H1 (cell line): ENCODE data around the gene ZFAND6. TPM values are rescaled to one million over a fixed set of nuclear protein-coding genes. Genes with fewer than 3 reads are reported as not detected.

ENCODE experiments used
- CTCF ChIA-PET: fragments of 300-600 bp; sonication (Branson Sonifier 250); formaldehyde crosslinking; loops from one replicate; lab custom pipeline; 2021; ENCODE audit not compliant: partially characterized antibody; lab: Charles Lee
- POLR2A ChIA-PET: fragments of 300-600 bp; sonication (Branson Sonifier 250); formaldehyde crosslinking; loops from one replicate; lab custom pipeline; 2021; ENCODE audit warnings: inconsistent platforms; ENCODE audit not compliant: partially characterized antibody; lab: Charles Lee
- DNase-seq, 2 experiments: peaks; one replicate each; pipeline versions ENCODE4 v3.0.0 to v3.0.0-alpha.2; 2010 to 2022; ENCODE audit warnings: low spot score in 2 of 2, low read depth in 1 of 2, mixed read lengths in 1 of 2
- FAIRE-seq: peaks from 2 replicates; lab custom pipeline; 2011; peaks lifted over from hg19 to GRCh38; lab: Jason Lieb, UNC
- H2AFZ ChIP-seq: 2 replicates; pipeline ENCODE4 v1.8.1; 2012; ENCODE audit warnings: low read length, inconsistent platforms
- H2AK5ac ChIP-seq: 2 replicates; pipeline ENCODE4 v1.6.1; 2013; ENCODE audit warnings: low read depth, low read length
- H2BK120ac ChIP-seq: replicated peaks from 2 replicates; pipeline ENCODE3; 2013; ENCODE audit warnings: low read depth, low read length, inconsistent platforms
- H2BK12ac ChIP-seq: 2 replicates; pipeline ENCODE4 v1.6.1; 2013; ENCODE audit warnings: low read depth, low read length
- H2BK15ac ChIP-seq: 2 replicates; pipeline ENCODE4 v1.6.1; 2013; ENCODE audit warnings: low read length
- H2BK20ac ChIP-seq: 2 replicates; pipeline ENCODE4 v1.6.1; 2013; ENCODE audit warnings: low read length
- H2BK5ac ChIP-seq: 2 replicates; pipeline ENCODE4 v1.6.1; 2013; ENCODE audit warnings: low read depth, low read length
- H3K14ac ChIP-seq: 2 replicates; pipeline ENCODE4 v1.6.1; 2013; ENCODE audit warnings: inconsistent platforms; ENCODE audit not compliant: insufficient read length
- H3K18ac ChIP-seq: 2 replicates; pipeline ENCODE4 v1.6.1; 2013; ENCODE audit warnings: low read length; ENCODE audit errors: extremely low read depth
- H3K23ac ChIP-seq: 2 replicates; pipeline ENCODE4 v1.6.1; 2013; ENCODE audit warnings: inconsistent platforms; ENCODE audit not compliant: insufficient read length
- H3K23me2 ChIP-seq: 2 replicates; pipeline ENCODE4 v1.6.1; 2013; ENCODE audit warnings: low read depth, low read length
- H3K27ac ChIP-seq: 2 replicates; pipeline ENCODE4 v1.6.1; 2011; ENCODE audit warnings: low read depth, low read length, inconsistent platforms
- H3K27me3 ChIP-seq, 4 experiments: replicated peaks in 1 of 4; 1 replicate in 1 of 4; 2 replicates in 3 of 4; pipeline versions ENCODE4 v1.6.1 to v1.8.1; 2011 to 2013; ENCODE audit warnings: low read length in 3 of 4, mild to moderate bottlenecking in 3 of 4, inconsistent platforms in 2 of 4, mixed read lengths in 2 of 4, moderate library complexity in 1 of 4; ENCODE audit not compliant: control insufficient read depth in 3 of 4, insufficient read depth in 3 of 4; ENCODE audit errors: extremely low read depth in 1 of 4
- H3K36me3 ChIP-seq, 4 experiments: 2 replicates each; pipeline versions ENCODE4 v1.6.1 to v1.8.1; 2011 to 2013; ENCODE audit warnings: mild to moderate bottlenecking in 4 of 4, low read length in 3 of 4, moderate library complexity in 2 of 4, control low read depth in 1 of 4, inconsistent platforms in 1 of 4; ENCODE audit not compliant: insufficient read depth in 4 of 4, control insufficient read depth in 2 of 4
- H3K4ac ChIP-seq: replicated peaks from 2 replicates; pipeline ENCODE3; 2013; ENCODE audit warnings: low read length, low read depth, mixed read lengths, inconsistent platforms; ENCODE audit not compliant: insufficient read length
- H3K4me1 ChIP-seq, 4 experiments: replicated peaks in 1 of 4; 1 replicate in 1 of 4; 2 replicates in 3 of 4; pipeline versions ENCODE4 v1.6.1 to v1.8.1; 2011 to 2013; ENCODE audit warnings: low read length in 3 of 4, inconsistent platforms in 2 of 4, mixed read lengths in 1 of 4; ENCODE audit not compliant: insufficient read depth in 4 of 4, control insufficient read depth in 3 of 4
- H3K4me2 ChIP-seq, 2 experiments: 2 replicates each; pipeline versions ENCODE4 v1.6.1 to v1.8.1; 2011 to 2013; ENCODE audit warnings: low read depth in 2 of 2, low read length in 2 of 2, control low read depth in 1 of 2, inconsistent platforms in 1 of 2, mild to moderate bottlenecking in 1 of 2; ENCODE audit not compliant: insufficient read depth in 1 of 2
- H3K4me3 ChIP-seq, 4 experiments: fragments of 200-600, 300-600 bp in 1 of 4; sonication (generic), shearing (Covaris generic), sonication (Bioruptor Twin) in 1 of 4; 2 replicates each; pipeline versions ENCODE4 v1.5.1 to v1.8.1; 2011 to 2016; ENCODE audit warnings: low read length in 4 of 4, low read depth in 3 of 4, control low read depth in 2 of 4, inconsistent platforms in 2 of 4, mild to moderate bottlenecking in 2 of 4, mixed read lengths in 1 of 4, moderate library complexity in 1 of 4; ENCODE audit not compliant: insufficient read depth in 2 of 4; ENCODE audit errors: extremely low read depth in 1 of 4
- H3K56ac ChIP-seq: replicated peaks from 2 replicates; pipeline ENCODE3; 2013; ENCODE audit warnings: low read depth, mild to moderate bottlenecking, mixed read lengths, low read length, inconsistent platforms; ENCODE audit not compliant: insufficient read length
- H3K79me1 ChIP-seq: 2 replicates; pipeline ENCODE4 v1.6.1; 2013; ENCODE audit warnings: low read depth, low read length, control low read depth
- H3K79me2 ChIP-seq, 2 experiments: 2 replicates each; pipeline versions ENCODE4 v1.6.1 to v1.8.1; 2012 to 2013; ENCODE audit warnings: low read length in 2 of 2, mild to moderate bottlenecking in 2 of 2, inconsistent platforms in 1 of 2; ENCODE audit not compliant: insufficient read depth in 2 of 2, control insufficient read depth in 1 of 2
- H3K9ac ChIP-seq, 4 experiments: replicated peaks in 1 of 4; 1 replicate in 1 of 4; 2 replicates in 3 of 4; pipeline versions ENCODE4 v1.6.1 to v1.8.1; 2011 to 2013; ENCODE audit warnings: low read depth in 3 of 4, low read length in 3 of 4, control low read depth in 2 of 4, mild to moderate bottlenecking in 2 of 4, moderate library complexity in 2 of 4, inconsistent platforms in 1 of 4; ENCODE audit errors: extremely low read depth in 1 of 4
- H3K9me3 ChIP-seq, 2 experiments: 2 replicates each; pipeline versions ENCODE4 v1.6.1 to v1.8.1; 2012 to 2013; ENCODE audit warnings: mild to moderate bottlenecking in 2 of 2, moderate library complexity in 2 of 2, control low read depth in 1 of 2, inconsistent platforms in 1 of 2, low read depth in 1 of 2, low read length in 1 of 2, mixed read lengths in 1 of 2; ENCODE audit not compliant: insufficient read depth in 2 of 2
- H4K20me1 ChIP-seq, 2 experiments: replicated peaks in 1 of 2; 2 replicates each; pipeline versions ENCODE3 to v1.8.1; 2011 to 2013; ENCODE audit warnings: inconsistent platforms in 2 of 2, low read length in 2 of 2, mild to moderate bottlenecking in 1 of 2; ENCODE audit not compliant: insufficient read depth in 2 of 2, control insufficient read depth in 1 of 2
- H4K5ac ChIP-seq: 2 replicates; pipeline ENCODE4 v1.6.1; 2013; ENCODE audit warnings: low read length, low read depth, mixed read lengths, inconsistent platforms; ENCODE audit not compliant: insufficient read length
- H4K8ac ChIP-seq: 2 replicates; pipeline ENCODE4 v1.8.0; 2013; ENCODE audit warnings: mild to moderate bottlenecking, moderate library complexity, low read length, inconsistent platforms; ENCODE audit not compliant: insufficient read depth; ENCODE audit errors: extremely low read depth
- H4K91ac ChIP-seq: replicated peaks from 2 replicates; pipeline ENCODE3; 2013; ENCODE audit warnings: low read length, mixed read lengths, inconsistent platforms; ENCODE audit not compliant: insufficient read length
- BRCA1 ChIP-seq: IDR thresholded peaks from 2 replicates; pipeline ENCODE4 v1.6.1; 2012; ENCODE audit warnings: low read depth, low read length, improper control_type of control experiment
- SP1 ChIP-seq: IDR thresholded peaks from 2 replicates; pipeline ENCODE4 v1.6.1; 2011; ENCODE audit warnings: low read depth, low read length
- TAF7 ChIP-seq: optimal IDR thresholded peaks from 2 replicates; pipeline ENCODE3; 2011; ENCODE audit warnings: low read depth, mild to moderate bottlenecking, inconsistent platforms, low read length, moderate library complexity, borderline replicate concordance
- WGBS, 2 experiments: shearing (Covaris generic) in 1 of 2; methylation state at CpG; one replicate each; pipeline versions ENCODE4 v1.1.6 to v1.1.7; 2013 to 2015; ENCODE audit warnings: low lambda C conversion rate in 2 of 2, mixed read lengths in 2 of 2, inconsistent platforms in 1 of 2, low coverage in 1 of 2, missing lambda C conversion rate in 1 of 2; ENCODE audit not compliant: insufficient replicate concordance in 2 of 2, insufficient coverage in 1 of 2, insufficient read length in 1 of 2; ENCODE audit errors: extremely low coverage in 1 of 2, missing lambda C conversion rate in 1 of 2; 5-methylcytosine and 5-hydroxymethylcytosine counted together
- polyA plus RNA-seq, 7 experiments: library from polyadenylated mRNA; depleted of rRNA in 3 of 7; stranded (reverse) in 5 of 7; unstranded in 2 of 7; fragments of >200 nt in 5 of 7; fragments of 200-250 nt in 2 of 7; gene quantifications; 1 replicate in 5 of 7; 2 replicates in 1 of 7; 4 replicates in 1 of 7; pipeline versions ENCODE4 v1.2.1 to v1.2.3, GENCODE V29; 2011 to 2013; ENCODE audit warnings: missing spikeins in 2 of 7, mixed read lengths in 2 of 7
- total RNA-seq: library from RNA; stranded (reverse); fragmentation: NEBNext Ultra II Directional; extraction: Animal tissue kit (Norgen Biotek cat#: 25700); gene quantifications from 2 replicates; pipeline ENCODE4 v1.2.1, GENCODE V29; 2021

The ZFAND6 gene
- total and polyA plus RNA-seq, 2 of the 8 experiments (the other 6 are each of a cell fraction or from before 2014, with no cell fraction given): 136 to 237 TPM

DNA sequence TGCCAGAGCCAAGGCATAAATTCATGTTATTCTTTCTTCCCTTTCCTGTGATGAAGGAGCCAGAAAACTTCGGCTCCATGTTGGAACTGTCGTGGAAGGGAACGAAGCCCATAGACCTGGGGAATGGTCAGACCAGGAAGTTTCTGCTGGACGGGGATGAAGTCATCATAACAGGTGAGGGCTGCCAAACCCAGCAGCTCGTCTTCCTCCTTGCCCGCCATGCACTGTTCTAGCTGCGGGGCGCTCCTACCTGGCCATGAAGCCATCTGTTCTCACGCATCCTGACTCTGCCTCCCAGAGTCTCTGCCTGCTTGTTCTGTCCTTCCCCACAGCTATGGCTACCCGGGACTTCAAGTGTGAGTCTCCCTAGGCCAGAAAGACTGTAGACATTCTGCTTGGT is 121.5 kb downstream of the ZFAND6 start:
- H3K27ac ChIP-seq: no peak overlapping the region
- H2BK20ac ChIP-seq: no peak overlapping the region
- no peaks in the 10 kb centered on the region for H3K79me2 ChIP-seq
- no peaks in the 10 kb centered on the region for H3K27me3 ChIP-seq
- no peak overlapping the region for H2AFZ ChIP-seq
- no peak overlapping the region for H3K56ac ChIP-seq
- CTCF ChIA-PET: interaction anchor here (0.7 to 3.2 kb wide), 4 partner anchors 8 to 129 kb away, joined by 3 to 12 read pairs (median 4); no protein-coding TSS in a partner anchor
- H2BK12ac ChIP-seq: no peak overlapping the region
- no peak overlapping the region for H3K4me2 ChIP-seq
- DNase-seq: no peak
- H2BK15ac ChIP-seq: no peak overlapping the region
- H2BK5ac ChIP-seq: no peak overlapping the region
- no peak overlapping the region for H3K4me3 ChIP-seq
- no peak overlapping the region for H2AK5ac ChIP-seq
- FAIRE-seq: no peak
- POLR2A ChIA-PET: no interaction called here
- H3K18ac ChIP-seq: no peak overlapping the region
- H4K5ac ChIP-seq: no peak overlapping the region
- H4K8ac ChIP-seq: no peak overlapping the region
- H4K20me1 ChIP-seq: no peaks in the 10 kb centered on the region
- no peak overlapping the region for H3K23ac ChIP-seq
- H3K4ac ChIP-seq: no peak overlapping the region
- H3K4me1 ChIP-seq: no peaks in the 10 kb centered on the region
- 86% methylated on average over 10 of the region's 10 CpGs; no CpG with 5 or more reads in 1 of the 2 experiments for WGBS, 2 experiments
- no peaks in the 10 kb centered on the region for H3K79me1 ChIP-seq
- H3K23me2 ChIP-seq: no peaks in the 10 kb centered on the region
- H3K36me3 ChIP-seq: peaks cover 0 to 4% (median 0%) of the 10 kb centered on the region in 4 experiments; a peak in 1 of 8 replicates
- H3K14ac ChIP-seq: no peak overlapping the region
- H3K9ac ChIP-seq: no peak overlapping the region
- no peaks in the 10 kb centered on the region for H3K9me3 ChIP-seq
- no peak overlapping the region for H2BK120ac ChIP-seq
- H4K91ac ChIP-seq: no peak overlapping the region
- TF ChIP-seq TAF7 (no peak), BRCA1 (no peak), SP1 (no peak)
